ENCODE measurements around the gene CATSPERB. TPM values are rescaled to one million over a fixed set of nuclear protein-coding genes. Genes with fewer than 3 reads are reported as not detected.

The CATSPERB gene
- total and polyA plus RNA-seq, 10 of the 15 experiments (the other 5 are each of a cell fraction or from before 2014, with no cell fraction given), result not detected

DNA sequence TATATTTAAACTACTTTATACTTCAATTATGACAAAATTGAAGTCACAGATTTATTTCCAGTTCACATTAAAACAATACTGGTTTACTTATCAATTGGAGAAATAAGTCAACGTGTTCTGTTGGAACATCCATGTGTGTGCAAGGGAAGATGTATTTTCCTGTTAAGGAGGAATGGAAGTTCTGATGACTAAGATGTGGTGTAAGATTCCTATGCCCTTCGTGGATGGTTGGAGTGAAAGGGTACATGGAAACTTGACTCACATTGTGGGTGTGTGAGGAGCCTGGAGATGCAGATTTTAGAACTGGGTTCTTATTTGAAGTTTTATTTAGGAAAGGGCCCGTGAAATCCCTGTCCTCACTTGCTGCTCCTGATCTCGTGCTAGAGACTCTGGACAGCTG is 95.3 kb downstream of the CATSPERB start:
- POLR2A ChIA-PET, result no interaction called here
- Histone ChIP-seq H3K9ac (ENCODE audit: control insufficient read depth, insufficient read depth, low read length) (no peak overlapping the region), H3K27me3 (replicated peaks in 1 of 2; ENCODE audit: control insufficient read depth in 2 of 2, insufficient read depth in 2 of 2, low read length in 1 of 2) (no peaks in the 10 kb centered on the region), H3K4me2 (ENCODE audit: control insufficient read depth, insufficient read depth) (no peak overlapping the region), H3K9me3 (replicated peaks; ENCODE audit: control insufficient read depth, insufficient read depth, low read length) (no peaks in the 10 kb centered on the region), H3K27ac (ENCODE audit: control insufficient read depth, insufficient read depth) (no peak overlapping the region), H3K36me3 (ENCODE audit: control insufficient read depth in 2 of 2, insufficient read depth in 2 of 2, low read length in 1 of 2) (no peaks in the 10 kb centered on the region), H4K20me1 (ENCODE audit: control insufficient read depth, insufficient read depth) (no peaks in the 10 kb centered on the region), H2AFZ (ENCODE audit: control insufficient read depth, low read depth, low read length) (no peak overlapping the region), H3K4me3 (no peak overlapping the region), H3K79me2 (ENCODE audit: control insufficient read depth, insufficient read depth, low read length) (no peaks in the 10 kb centered on the region), H3K4me1 (ENCODE audit: control insufficient read depth, insufficient read depth, low read length) (no peaks in the 10 kb centered on the region)
- BruUV-seq (replicated peaks), result no TSS peak
- SMC1A ChIA-PET (ENCODE audit: uncharacterized antibody, unreplicated experiment), result no interaction called here
- RAD21 ChIA-PET (ENCODE audit: unreplicated experiment), result no interaction called here
- in situ Hi-C loops (cut with MboI) (no loop called here), intact Hi-C loops (cut with micrococcal nuclease; ENCODE audit: unreplicated experiment) (no loop called here)
- no peak for ATAC-seq
- WGBS (ENCODE audit: insufficient coverage, insufficient replicate concordance, low lambda C conversion rate, missing lambda C conversion rate), result 2% methylated on average over 4 of the region's 4 CpGs
- CTCF ChIA-PET, result no interaction called here
- no peak for DNase-seq (ENCODE audit: low read depth, low spot score)
- TF ChIP-seq, protein P1, sequence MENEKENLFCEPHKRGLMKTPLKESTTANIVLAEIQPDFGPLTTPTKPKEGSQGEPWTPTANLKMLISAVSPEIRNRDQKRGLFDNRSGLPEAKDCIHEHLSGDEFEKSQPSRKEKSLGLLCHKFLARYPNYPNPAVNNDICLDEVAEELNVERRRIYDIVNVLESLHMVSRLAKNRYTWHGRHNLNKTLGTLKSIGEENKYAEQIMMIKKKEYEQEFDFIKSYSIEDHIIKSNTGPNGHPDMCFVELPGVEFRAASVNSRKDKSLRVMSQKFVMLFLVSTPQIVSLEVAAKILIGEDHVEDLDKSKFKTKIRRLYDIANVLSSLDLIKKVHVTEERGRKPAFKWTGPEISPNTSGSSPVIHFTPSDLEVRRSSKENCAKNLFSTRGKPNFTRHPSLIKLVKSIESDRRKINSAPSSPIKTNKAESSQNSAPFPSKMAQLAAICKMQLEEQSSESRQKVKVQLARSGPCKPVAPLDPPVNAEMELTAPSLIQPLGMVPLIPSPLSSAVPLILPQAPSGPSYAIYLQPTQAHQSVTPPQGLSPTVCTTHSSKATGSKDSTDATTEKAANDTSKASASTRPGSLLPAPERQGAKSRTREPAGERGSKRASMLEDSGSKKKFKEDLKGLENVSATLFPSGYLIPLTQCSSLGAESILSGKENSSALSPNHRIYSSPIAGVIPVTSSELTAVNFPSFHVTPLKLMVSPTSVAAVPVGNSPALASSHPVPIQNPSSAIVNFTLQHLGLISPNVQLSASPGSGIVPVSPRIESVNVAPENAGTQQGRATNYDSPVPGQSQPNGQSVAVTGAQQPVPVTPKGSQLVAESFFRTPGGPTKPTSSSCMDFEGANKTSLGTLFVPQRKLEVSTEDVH (IDR thresholded peaks at IDR 0.05; ENCODE audit: low read depth, partially characterized antibody), result no peak
- TF ChIP-seq KLF5 (IDR thresholded peaks at IDR 0.05; ENCODE audit: partially characterized antibody), result no peak
- TF ChIP-seq, protein P2, sequence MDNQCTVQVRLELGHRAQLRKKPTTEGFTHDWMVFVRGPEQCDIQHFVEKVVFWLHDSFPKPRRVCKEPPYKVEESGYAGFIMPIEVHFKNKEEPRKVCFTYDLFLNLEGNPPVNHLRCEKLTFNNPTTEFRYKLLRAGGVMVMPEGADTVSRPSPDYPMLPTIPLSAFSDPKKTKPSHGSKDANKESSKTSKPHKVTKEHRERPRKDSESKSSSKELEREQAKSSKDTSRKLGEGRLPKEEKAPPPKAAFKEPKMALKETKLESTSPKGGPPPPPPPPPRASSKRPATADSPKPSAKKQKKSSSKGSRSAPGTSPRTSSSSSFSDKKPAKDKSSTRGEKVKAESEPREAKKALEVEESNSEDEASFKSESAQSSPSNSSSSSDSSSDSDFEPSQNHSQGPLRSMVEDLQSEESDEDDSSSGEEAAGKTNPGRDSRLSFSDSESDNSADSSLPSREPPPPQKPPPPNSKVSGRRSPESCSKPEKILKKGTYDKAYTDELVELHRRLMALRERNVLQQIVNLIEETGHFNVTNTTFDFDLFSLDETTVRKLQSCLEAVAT (IDR thresholded peaks at IDR 0.05), result no peak
- TF ChIP-seq NFYB (IDR thresholded peaks at IDR 0.05; ENCODE audit: insufficient read depth, low read depth, low read length), result no peak
- TF ChIP-seq, protein P3, sequence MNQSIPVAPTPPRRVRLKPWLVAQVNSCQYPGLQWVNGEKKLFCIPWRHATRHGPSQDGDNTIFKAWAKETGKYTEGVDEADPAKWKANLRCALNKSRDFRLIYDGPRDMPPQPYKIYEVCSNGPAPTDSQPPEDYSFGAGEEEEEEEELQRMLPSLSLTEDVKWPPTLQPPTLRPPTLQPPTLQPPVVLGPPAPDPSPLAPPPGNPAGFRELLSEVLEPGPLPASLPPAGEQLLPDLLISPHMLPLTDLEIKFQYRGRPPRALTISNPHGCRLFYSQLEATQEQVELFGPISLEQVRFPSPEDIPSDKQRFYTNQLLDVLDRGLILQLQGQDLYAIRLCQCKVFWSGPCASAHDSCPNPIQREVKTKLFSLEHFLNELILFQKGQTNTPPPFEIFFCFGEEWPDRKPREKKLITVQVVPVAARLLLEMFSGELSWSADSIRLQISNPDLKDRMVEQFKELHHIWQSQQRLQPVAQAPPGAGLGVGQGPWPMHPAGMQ (IDR thresholded peaks at IDR 0.05; ENCODE audit: borderline replicate concordance), result no peak
- no peak for TF ChIP-seq RAD51 (IDR thresholded peaks at IDR 0.05)
- no peak for TF ChIP-seq BCL11A (IDR thresholded peaks at IDR 0.05; ENCODE audit: low read depth, low read length)
- no peak for FAIRE-seq

Data from GM12878 (cell line).